Gastroesophageal sphincter (tissue), 4 donors: ENCODE measurements around the gene FHIT. TPM values are rescaled to one million over a fixed set of nuclear protein-coding genes. Genes with fewer than 3 reads are reported as not detected.

Experiments used
- ATAC-seq: fragments of 150-250 bp; one replicate; pipeline ENCODE4 v1.9.1; 2016; ENCODE audit warnings: mild to moderate bottlenecking, moderate library complexity
- H3K27ac ChIP-seq, 4 donors: fragments of 200-600 bp; sonication (generic) in 3 of 4; 1 replicate in 3 of 4; 2 replicates in 1 of 4; pipeline ENCODE4 v1.5.1; 2016 to 2019
- H3K27me3 ChIP-seq: fragments of 200-600 bp; sonication (generic); one replicate; pipeline ENCODE4 v1.5.1; 2019
- H3K36me3 ChIP-seq, 2 donors: fragments of 200-600 bp; sonication (generic); one replicate each; pipeline ENCODE4 v1.5.1; 2019; ENCODE audit warnings: control low read depth in 1 of 2
- H3K4me1 ChIP-seq, 3 donors: fragments of 200-600 bp; sonication (generic); 1 replicate in 2 of 3; 2 replicates in 1 of 3; pipeline ENCODE4 v1.5.1; 2016 to 2019; ENCODE audit warnings: control low read depth in 2 of 3
- H3K4me3 ChIP-seq, 2 donors: fragments of 200-600 bp; sonication (generic); one replicate each; pipeline ENCODE4 v1.5.1; 2019; ENCODE audit warnings: mild to moderate bottlenecking in 1 of 2, moderate library complexity in 1 of 2
- H3K9me3 ChIP-seq, 3 donors: fragments of 200-600 bp; sonication (generic); one replicate each; pipeline ENCODE4 v1.5.1; 2017 to 2019; ENCODE audit warnings: control low read depth in 2 of 3
- EP300 ChIP-seq: sonication (generic); formaldehyde crosslinking; IDR thresholded peaks from one replicate; pipeline ENCODE4 v1.6.1; 2017; ENCODE audit warnings: antibody characterized with exemption, mild to moderate bottlenecking
- POLR2A ChIP-seq, 2 donors: fragments of 450-650 bp; IDR thresholded peaks; one replicate each; pipeline ENCODE4 v1.6.1; 2017; ENCODE audit warnings: antibody characterized with exemption in 2 of 2, mild to moderate bottlenecking in 2 of 2, moderate library complexity in 1 of 2
- POLR2AphosphoS5 ChIP-seq: sonication (generic); formaldehyde crosslinking; IDR thresholded peaks from one replicate; pipeline ENCODE4 v1.6.1; 2017; ENCODE audit warnings: antibody characterized with exemption
- WGBS, 2 donors: methylation state at CpG; one replicate each; pipeline ENCODE4 v1.1.5; 2018; ENCODE audit warnings: low coverage in 1 of 2; 5-methylcytosine and 5-hydroxymethylcytosine counted together
- total RNA-seq, 4 donors: library from RNA; depleted of rRNA; stranded (reverse); fragments of >200 nt; gene quantifications; one replicate each; pipeline ENCODE4 v1.1.0, GENCODE V29; 2016
- TF ChIP-seq, protein P1 (sequence below), 4 experiments: fragments of 200-600 bp in 2 of 4; fragments of 450-650 bp in 2 of 4; sonication (generic) in 1 of 4; IDR thresholded peaks; one replicate each; pipeline ENCODE4 v1.5.1; 2017 to 2019; ENCODE audit warnings: antibody characterized with exemption in 4 of 4, mild to moderate bottlenecking in 2 of 4, moderate library complexity in 2 of 4

The FHIT gene
- total RNA-seq, 4 donors from 2014 or later: 1.4 to 7.3 (median 3.9) TPM

DNA sequence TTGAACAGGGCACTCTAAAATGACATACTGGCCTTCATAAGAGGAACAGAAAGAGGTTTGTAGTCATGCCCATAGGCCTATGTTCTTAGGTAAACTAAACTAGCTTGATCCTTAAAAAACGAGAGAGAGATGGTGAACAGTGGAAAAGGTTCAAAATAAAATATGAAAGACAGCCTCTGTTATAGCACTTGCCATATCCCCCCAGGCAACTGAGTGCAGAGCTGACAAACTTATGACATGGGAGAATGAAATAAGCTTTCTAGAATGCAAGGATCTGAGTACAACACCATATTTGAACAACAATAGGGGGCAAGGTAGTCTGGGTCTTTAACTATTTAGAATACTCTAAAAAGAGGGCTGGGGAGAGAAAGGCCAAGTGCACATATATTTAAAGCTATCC, 1500.9 kb downstream of the FHIT start:
- WGBS, 2 donors: 38 to 67% methylated on average over 1 of the region's 1 CpG
- Histone ChIP-seq H3K9me3 (no peaks in the 10 kb centered on the region), H3K27me3 (no peaks in the 10 kb centered on the region), H3K36me3 (no peaks in the 10 kb centered on the region), H3K4me1 (no peaks in the 10 kb centered on the region), H3K4me3 (no peak overlapping the region), H3K27ac (no peak overlapping the region)
- ATAC-seq: no peak
- no peak for TF ChIP-seq POLR2AphosphoS5
- no peak for TF ChIP-seq EP300
- TF ChIP-seq POLR2A (IDR thresholded peaks at IDR 0.05): no peak
- TF ChIP-seq, protein P1, sequence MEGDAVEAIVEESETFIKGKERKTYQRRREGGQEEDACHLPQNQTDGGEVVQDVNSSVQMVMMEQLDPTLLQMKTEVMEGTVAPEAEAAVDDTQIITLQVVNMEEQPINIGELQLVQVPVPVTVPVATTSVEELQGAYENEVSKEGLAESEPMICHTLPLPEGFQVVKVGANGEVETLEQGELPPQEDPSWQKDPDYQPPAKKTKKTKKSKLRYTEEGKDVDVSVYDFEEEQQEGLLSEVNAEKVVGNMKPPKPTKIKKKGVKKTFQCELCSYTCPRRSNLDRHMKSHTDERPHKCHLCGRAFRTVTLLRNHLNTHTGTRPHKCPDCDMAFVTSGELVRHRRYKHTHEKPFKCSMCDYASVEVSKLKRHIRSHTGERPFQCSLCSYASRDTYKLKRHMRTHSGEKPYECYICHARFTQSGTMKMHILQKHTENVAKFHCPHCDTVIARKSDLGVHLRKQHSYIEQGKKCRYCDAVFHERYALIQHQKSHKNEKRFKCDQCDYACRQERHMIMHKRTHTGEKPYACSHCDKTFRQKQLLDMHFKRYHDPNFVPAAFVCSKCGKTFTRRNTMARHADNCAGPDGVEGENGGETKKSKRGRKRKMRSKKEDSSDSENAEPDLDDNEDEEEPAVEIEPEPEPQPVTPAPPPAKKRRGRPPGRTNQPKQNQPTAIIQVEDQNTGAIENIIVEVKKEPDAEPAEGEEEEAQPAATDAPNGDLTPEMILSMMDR (IDR thresholded peaks at IDR 0.05): no peak

DNA sequence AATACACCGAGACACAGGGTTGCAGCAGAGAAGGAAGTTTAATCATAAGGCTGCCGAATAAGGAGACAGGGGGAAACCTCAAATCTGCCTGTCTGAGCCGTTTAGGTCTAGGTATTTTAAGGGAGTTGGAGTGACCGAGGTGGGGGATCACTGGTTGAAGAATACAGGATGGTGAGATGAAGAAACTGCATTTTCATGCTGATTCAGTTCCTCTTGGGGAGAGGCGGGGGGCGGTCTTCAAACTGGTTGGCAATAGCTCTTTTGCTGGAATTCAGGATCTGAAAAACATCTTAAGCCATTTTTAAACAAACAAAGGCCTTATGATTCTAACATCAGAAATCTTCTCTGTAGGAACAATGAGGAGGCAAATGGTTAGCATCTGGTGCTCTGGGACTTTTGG, 1502.0 kb downstream of the FHIT start:
- no peak for TF ChIP-seq POLR2AphosphoS5
- no peak for TF ChIP-seq EP300
- TF ChIP-seq, protein P1 (IDR thresholded peaks at IDR 0.05): no peak
- TF ChIP-seq POLR2A (IDR thresholded peaks at IDR 0.05): no peak
- 51 to 52% methylated on average over 5 to 6 of the region's 6 CpGs for WGBS, 2 donors
- H3K9me3 ChIP-seq: no peaks in the 10 kb centered on the region
- H3K36me3 ChIP-seq: no peaks in the 10 kb centered on the region
- no peak for ATAC-seq
- H3K27ac ChIP-seq: no peak overlapping the region
- H3K27me3 ChIP-seq: no peaks in the 10 kb centered on the region
- no peaks in the 10 kb centered on the region for H3K4me1 ChIP-seq
- no peak overlapping the region for H3K4me3 ChIP-seq

DNA sequence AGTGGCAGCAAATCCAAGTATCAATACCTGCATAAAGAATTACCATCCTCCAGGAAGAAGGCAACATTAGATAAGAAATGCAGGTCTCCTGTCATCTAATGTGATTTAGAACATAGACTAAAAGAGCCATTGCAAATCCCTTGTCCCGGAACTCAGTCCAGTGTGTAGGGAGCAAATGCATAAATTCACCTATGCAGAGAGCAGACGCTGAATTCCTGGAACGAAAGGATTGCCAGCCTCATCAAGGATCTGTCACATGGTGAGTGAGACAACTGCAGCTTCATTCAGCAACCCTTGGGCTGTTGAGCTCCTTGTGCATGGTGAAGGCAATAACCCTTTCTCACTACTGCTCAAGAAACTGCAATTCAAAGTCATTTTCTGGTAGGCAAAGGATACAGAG, 1504.7 kb downstream of the FHIT start:
- H3K4me3 ChIP-seq: no peak overlapping the region
- H3K27ac ChIP-seq: no peak overlapping the region
- no peaks in the 10 kb centered on the region for H3K9me3 ChIP-seq
- no peak for TF ChIP-seq POLR2AphosphoS5
- TF ChIP-seq EP300: no peak
- no peak for TF ChIP-seq POLR2A (IDR thresholded peaks at IDR 0.05)
- TF ChIP-seq, protein P1 (IDR thresholded peaks at IDR 0.05): no peak
- no peaks in the 10 kb centered on the region for H3K36me3 ChIP-seq
- ATAC-seq: no peak
- no peaks in the 10 kb centered on the region for H3K27me3 ChIP-seq
- WGBS, 2 donors: 90 to 92% methylated on average over 2 to 3 of the region's 3 CpGs
- H3K4me1 ChIP-seq: no peaks in the 10 kb centered on the region

DNA sequence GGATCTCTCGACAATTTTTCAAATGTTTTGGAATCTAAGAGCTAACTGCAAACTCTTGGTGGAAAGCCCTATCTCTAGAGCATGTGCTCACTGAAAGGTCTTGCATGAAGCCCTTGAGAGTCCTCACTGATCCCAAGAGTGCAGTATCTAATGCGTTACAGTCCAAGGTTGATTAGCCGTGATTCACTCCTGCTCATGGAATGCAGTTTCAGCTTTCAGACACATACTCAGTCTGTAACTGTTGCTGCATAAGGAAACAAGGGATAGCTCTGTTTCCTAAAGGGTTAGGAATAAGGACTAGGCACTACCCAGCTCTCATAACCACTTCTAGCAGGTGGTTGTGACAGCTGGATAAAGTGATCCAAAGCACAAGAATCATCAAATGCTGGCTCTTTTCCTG, 1514.0 kb downstream of the FHIT start:
- H3K4me3 ChIP-seq: no peak overlapping the region
- no peaks in the 10 kb centered on the region for H3K27me3 ChIP-seq
- no peaks in the 10 kb centered on the region for H3K9me3 ChIP-seq
- H3K4me1 ChIP-seq: no peaks in the 10 kb centered on the region
- no peak overlapping the region for H3K27ac ChIP-seq
- WGBS, 2 donors: 63 to 73% methylated on average over 3 of the region's 3 CpGs
- no peak for ATAC-seq
- TF ChIP-seq EP300 (no peak), POLR2A (IDR thresholded peaks at IDR 0.05) (no peak), POLR2AphosphoS5 (no peak)
- TF ChIP-seq, protein P1 (IDR thresholded peaks at IDR 0.05): no peak
- no peaks in the 10 kb centered on the region for H3K36me3 ChIP-seq

DNA sequence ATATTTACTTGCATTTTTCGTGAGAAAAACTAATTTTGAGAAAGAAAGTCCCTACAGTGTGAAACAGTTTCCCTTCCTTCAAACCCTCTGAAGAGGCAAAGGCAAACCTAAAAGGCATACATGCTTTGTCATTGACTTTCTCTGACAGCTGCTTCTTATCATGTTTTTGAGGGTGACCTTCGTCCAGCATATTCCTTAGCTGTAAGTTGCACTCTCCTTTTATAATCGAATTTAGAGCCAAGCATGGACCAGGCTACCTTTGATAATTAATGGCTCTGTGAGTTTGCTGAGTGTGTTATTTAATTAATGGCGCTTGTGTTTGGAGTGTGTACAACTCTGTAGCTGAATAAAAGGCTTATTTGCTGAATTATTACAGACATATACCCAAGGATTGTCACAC, 1517.2 kb downstream of the FHIT start:
- Histone ChIP-seq H3K4me3 (no peak overlapping the region), H3K9me3 (no peaks in the 10 kb centered on the region), H3K27me3 (no peaks in the 10 kb centered on the region), H3K4me1 (no peaks in the 10 kb centered on the region), H3K36me3 (no peaks in the 10 kb centered on the region), H3K27ac (no peak overlapping the region)
- TF ChIP-seq POLR2AphosphoS5 (no peak), EP300 (no peak), POLR2A (IDR thresholded peaks at IDR 0.05) (no peak)
- TF ChIP-seq, protein P1 (IDR thresholded peaks at IDR 0.05): no peak
- WGBS, 2 donors: 40 to 58% methylated on average over 4 of the region's 4 CpGs
- no peak for ATAC-seq
